Glutamatergic neuron (in vitro differentiated cells): ENCODE data around the gene DHRS4. TPM values are rescaled to one million over a fixed set of nuclear protein-coding genes. Genes with fewer than 3 reads are reported as not detected.
"Not testable (repeated sequence)": the region's sequence is repeated elsewhere in the genome, so short reads cannot be mapped to it uniquely, and the experiment has no call there.

Source experiments
- DNase-seq: peaks from one replicate; pipeline ENCODE4 v3.0.0; 2022
- H3K27ac Mint-ChIP-seq: one replicate; pipeline ENCODE4 v1.8.0; 2020; ENCODE audit warnings: mild to moderate bottlenecking, mixed read lengths, inconsistent platforms; ENCODE audit not compliant: unreplicated experiment
- H3K27me3 Mint-ChIP-seq: one replicate; pipeline ENCODE4 v1.8.0; 2020; ENCODE audit warnings: mild to moderate bottlenecking, moderate library complexity, mixed read lengths, inconsistent platforms; ENCODE audit not compliant: unreplicated experiment
- H3K36me3 Mint-ChIP-seq: one replicate; pipeline ENCODE4 v1.8.0; 2020; ENCODE audit warnings: mild to moderate bottlenecking, mixed read lengths, inconsistent platforms; ENCODE audit not compliant: unreplicated experiment
- H3K4me1 Mint-ChIP-seq: one replicate; pipeline ENCODE4 v1.8.0; 2020; ENCODE audit warnings: mild to moderate bottlenecking, low read depth, mixed read lengths, inconsistent platforms; ENCODE audit not compliant: unreplicated experiment
- H3K4me3 Mint-ChIP-seq: one replicate; pipeline ENCODE4 v1.8.0; 2020; ENCODE audit warnings: mild to moderate bottlenecking, mixed read lengths, inconsistent platforms; ENCODE audit not compliant: unreplicated experiment
- H3K9me3 Mint-ChIP-seq: one replicate; pipeline ENCODE4 v1.8.0; 2020; ENCODE audit warnings: mild to moderate bottlenecking, moderate library complexity, mixed read lengths, inconsistent platforms; ENCODE audit not compliant: unreplicated experiment
- total RNA-seq: library from RNA; stranded (reverse); fragmentation: NEBNext Ultra II Directional; extraction: Animal tissue kit (Norgen Biotek cat#: 25700); gene quantifications from one replicate; pipeline ENCODE4 v1.2.1, GENCODE V29; 2021; ENCODE audit not compliant: unreplicated experiment

The DHRS4 gene
- total RNA-seq, 1 donor from 2014 or later = 6.1 TPM

DNA sequence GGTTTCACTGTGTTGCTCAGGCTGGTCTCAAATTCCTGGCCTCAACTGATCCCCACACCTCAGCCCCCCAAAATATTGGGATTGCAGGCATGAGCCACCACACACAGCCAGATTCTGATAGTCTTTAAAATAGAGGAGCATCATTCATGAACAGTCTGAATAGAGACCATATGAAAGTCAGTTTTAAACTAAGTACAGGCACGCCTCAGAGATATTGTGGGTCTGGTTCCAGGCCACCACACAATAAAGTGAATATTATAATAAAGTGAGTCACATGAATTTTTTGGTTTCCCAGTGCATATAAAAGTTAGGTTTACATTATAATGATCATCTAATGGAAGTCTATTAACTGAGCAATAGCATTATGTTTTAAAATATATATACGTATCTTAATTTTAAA is 8.1 kb downstream of the DHRS4 start:
- not testable (repeated sequence) for H3K4me3 Mint-ChIP-seq, DNase-seq, H3K4me1 Mint-ChIP-seq, H3K27me3 Mint-ChIP-seq, H3K27ac Mint-ChIP-seq, H3K36me3 Mint-ChIP-seq, H3K9me3 Mint-ChIP-seq

DNA sequence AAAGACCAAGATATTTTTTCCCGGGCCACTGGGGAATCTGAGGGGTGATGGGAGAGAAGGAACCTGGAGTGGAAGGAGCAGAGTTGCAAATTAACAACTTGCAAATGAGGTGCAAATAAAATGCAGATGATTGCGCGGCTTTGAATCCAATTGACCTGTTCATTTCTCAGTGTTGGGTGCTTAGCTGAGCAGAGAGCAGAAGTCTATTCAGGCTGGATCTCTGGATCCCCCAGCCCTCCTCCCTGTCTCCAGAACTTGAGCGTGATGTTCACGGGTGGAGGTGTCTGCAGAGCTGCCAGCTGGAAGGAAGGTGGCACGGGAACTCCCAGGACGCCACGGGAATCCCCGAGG is 15.5 kb downstream of the DHRS4 start:
- not testable (repeated sequence) for DNase-seq, H3K4me1 Mint-ChIP-seq, H3K27me3 Mint-ChIP-seq, H3K9me3 Mint-ChIP-seq, H3K27ac Mint-ChIP-seq
- Mint-ChIP-seq H3K4me3 (peak overlapping the region; percentile 57), H3K36me3 (peaks cover 11% of the 10 kb centered on the region)

GRCh38 chr14:23969481-23970282 is 16.1 kb downstream of the DHRS4 start:
- not testable (repeated sequence) for H3K4me3 Mint-ChIP-seq, H3K4me1 Mint-ChIP-seq, H3K27ac Mint-ChIP-seq, H3K27me3 Mint-ChIP-seq
- peaks cover 15% of the 10 kb centered on the region for H3K36me3 Mint-ChIP-seq
- H3K9me3 Mint-ChIP-seq = peaks cover 11% of the 10 kb centered on the region
- peak; percentile 66 for DNase-seq

DNA sequence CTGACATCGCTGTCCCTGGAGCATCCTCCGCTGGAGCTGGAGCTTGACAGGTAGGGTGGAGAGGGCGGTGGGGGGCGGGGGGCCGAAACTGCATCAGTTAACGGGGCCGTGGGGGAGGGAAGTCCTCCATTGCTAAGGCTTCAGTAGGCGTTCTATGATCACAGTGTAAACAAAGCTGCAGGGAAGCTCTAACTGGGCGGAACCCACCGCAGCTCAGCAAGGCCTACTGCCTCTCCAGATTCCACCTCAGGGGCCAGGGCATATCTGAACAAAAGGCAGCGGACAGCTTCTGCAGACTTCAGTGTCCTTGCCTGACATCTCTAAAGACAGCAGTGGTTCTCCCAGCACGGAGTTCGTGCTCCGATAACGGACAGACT is 16.7 kb downstream of the DHRS4 start:
- H3K4me1 Mint-ChIP-seq, H3K4me3 Mint-ChIP-seq, H3K27ac Mint-ChIP-seq, DNase-seq, H3K27me3 Mint-ChIP-seq: not testable (repeated sequence)
- Mint-ChIP-seq H3K36me3 (peaks cover 20% of the 10 kb centered on the region), H3K9me3 (peaks cover 15% of the 10 kb centered on the region)

- H3K4me3 Mint-ChIP-seq, H3K27ac Mint-ChIP-seq, DNase-seq, H3K27me3 Mint-ChIP-seq, H3K4me1 Mint-ChIP-seq: not testable (repeated sequence)
- Mint-ChIP-seq H3K36me3 (peaks cover 20% of the 10 kb centered on the region), H3K9me3 (peaks cover 19% of the 10 kb centered on the region)
Observed at GRCh38 chr14:23973178-23973577, 19.6 kb downstream of the DHRS4 start.

GRCh38 chr14:23974041-23974440 is 20.5 kb downstream of the DHRS4 start:
- DNase-seq, H3K4me3 Mint-ChIP-seq, H3K4me1 Mint-ChIP-seq, H3K27me3 Mint-ChIP-seq, H3K27ac Mint-ChIP-seq: not testable (repeated sequence)
- Mint-ChIP-seq H3K36me3 (peaks cover 20% of the 10 kb centered on the region), H3K9me3 (peaks cover 19% of the 10 kb centered on the region)

DNA sequence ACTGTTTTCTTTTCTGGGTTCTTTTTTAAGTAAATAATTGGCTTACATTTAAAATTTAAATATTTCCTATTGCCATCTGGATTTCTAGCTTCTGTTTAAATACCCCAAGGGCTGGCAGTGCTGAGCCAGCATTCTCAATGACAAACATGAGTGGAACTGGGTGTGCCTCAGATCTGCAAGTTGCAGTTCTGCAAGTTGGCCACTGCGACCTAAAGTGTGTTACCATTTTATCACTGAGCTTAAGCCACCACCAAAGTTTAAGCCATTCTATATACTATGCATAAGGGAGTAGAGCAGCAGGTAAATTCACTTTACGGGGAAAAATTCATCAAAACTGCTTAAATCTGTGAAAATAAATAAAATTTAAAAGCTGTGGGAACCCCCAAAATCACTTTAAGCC is 23.6 kb downstream of the DHRS4 start:
- Mint-ChIP-seq H3K36me3 (peaks cover 18% of the 10 kb centered on the region), H3K9me3 (peaks cover 12% of the 10 kb centered on the region)
- H3K4me1 Mint-ChIP-seq, H3K27me3 Mint-ChIP-seq, H3K27ac Mint-ChIP-seq, H3K4me3 Mint-ChIP-seq, DNase-seq: not testable (repeated sequence)

DNA sequence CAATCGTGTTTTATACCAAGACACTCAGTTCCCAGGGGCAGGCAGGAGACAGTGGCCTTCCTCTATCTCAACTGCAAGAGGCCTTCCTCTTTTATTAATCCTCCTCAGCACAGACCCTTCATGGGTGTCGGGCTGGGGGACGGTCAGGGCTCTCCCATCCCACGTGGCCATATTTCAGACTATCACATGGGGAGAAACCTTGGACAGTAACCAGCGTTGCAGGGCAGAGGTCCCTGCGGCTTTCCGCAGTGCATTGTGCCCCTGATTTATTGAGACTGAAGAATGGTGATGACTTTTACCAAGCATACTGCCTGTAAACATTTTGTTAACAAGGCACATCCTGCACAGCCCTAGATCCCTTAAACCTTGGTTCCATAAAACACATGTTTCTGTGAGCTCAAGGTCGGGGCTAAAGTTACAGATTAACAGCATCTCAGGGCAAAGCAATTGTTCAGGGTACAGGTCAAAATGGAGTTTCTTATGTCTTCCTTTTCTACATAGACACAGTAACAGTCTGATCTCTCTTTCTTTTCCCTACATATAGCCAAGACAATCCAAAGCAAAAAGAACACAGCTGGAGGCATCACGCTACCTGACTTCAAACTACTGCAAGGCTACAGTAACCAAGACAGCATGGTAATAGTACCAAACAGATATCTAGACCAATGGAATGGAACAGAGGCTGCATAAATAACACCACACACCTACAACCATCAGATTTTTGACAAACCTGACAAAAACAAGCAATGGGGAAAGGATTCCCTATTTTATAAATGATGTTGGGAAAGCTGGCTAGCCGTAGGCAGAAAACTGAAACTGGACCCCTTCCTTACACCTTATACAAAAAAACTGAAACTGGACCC is 28.6 kb downstream of the DHRS4 start:
- not testable (repeated sequence) for H3K27me3 Mint-ChIP-seq, H3K4me3 Mint-ChIP-seq

More for the DNA sequence above, 28.6 kb downstream of the DHRS4 start:
- H3K4me1 Mint-ChIP-seq, DNase-seq, H3K27ac Mint-ChIP-seq, H3K36me3 Mint-ChIP-seq, H3K9me3 Mint-ChIP-seq: not testable (repeated sequence)
